Measurements from ENCODE around the gene NFKB1.

Gene NFKB1

DNA sequence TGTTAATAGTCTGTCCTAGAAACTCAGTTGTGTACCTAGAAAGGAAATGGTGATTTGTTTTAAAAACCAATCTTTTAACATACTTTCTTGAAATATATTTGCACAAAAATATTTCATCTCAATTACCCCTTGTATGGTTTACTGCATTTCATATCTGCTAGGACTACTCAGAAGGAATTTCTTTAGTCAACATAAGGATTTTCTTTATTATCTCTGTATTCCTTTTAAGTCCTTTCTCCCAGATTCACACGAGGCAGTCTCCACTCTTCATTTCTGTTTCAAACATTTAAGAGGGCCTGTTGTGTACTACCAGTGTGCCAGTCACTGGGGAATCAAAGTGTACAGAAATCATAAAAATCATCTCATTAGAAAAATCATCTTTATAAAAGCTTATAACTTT is 28.8 kb downstream of the NFKB1 start:
- Histone ChIP-seq H3K4me2 (ENCODE audit: low read length) (peak overlapping the region; percentile 8; the same call in 1 of the 2 replicates), H3K27ac (ENCODE audit: low read length) (no peak overlapping the region), H3K9me3 (ENCODE audit: insufficient read depth, low read length) (no peaks in the 10 kb centered on the region), H3K4me3 (ENCODE audit: low read length) (no peak overlapping the region), H3K36me3 (replicated peaks; ENCODE audit: low read depth, low read length) (peaks cover 47% of the 10 kb centered on the region), H3K79me2 (ENCODE audit: low read length) (peaks cover 96% of the 10 kb centered on the region), H3K27me3 (ENCODE audit: low read depth, low read length) (no peaks in the 10 kb centered on the region), H2AFZ (ENCODE audit: low read depth, low read length) (no peak overlapping the region), H4K20me1 (ENCODE audit: insufficient read depth, low read length) (peaks cover 96% of the 10 kb centered on the region), H3K4me1 (ENCODE audit: low read length) (peaks cover 76% of the 10 kb centered on the region), H3K9ac (ENCODE audit: low read length) (no peak overlapping the region)
- TF ChIP-seq EZH2phosphoT487 (IDR thresholded peaks at IDR 0.05; ENCODE audit: low read depth) = no peak
- TF ChIP-seq, protein P1, sequence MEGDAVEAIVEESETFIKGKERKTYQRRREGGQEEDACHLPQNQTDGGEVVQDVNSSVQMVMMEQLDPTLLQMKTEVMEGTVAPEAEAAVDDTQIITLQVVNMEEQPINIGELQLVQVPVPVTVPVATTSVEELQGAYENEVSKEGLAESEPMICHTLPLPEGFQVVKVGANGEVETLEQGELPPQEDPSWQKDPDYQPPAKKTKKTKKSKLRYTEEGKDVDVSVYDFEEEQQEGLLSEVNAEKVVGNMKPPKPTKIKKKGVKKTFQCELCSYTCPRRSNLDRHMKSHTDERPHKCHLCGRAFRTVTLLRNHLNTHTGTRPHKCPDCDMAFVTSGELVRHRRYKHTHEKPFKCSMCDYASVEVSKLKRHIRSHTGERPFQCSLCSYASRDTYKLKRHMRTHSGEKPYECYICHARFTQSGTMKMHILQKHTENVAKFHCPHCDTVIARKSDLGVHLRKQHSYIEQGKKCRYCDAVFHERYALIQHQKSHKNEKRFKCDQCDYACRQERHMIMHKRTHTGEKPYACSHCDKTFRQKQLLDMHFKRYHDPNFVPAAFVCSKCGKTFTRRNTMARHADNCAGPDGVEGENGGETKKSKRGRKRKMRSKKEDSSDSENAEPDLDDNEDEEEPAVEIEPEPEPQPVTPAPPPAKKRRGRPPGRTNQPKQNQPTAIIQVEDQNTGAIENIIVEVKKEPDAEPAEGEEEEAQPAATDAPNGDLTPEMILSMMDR (IDR thresholded peaks at IDR 0.05; ENCODE audit: low read depth, low read length) = no peak

DNA sequence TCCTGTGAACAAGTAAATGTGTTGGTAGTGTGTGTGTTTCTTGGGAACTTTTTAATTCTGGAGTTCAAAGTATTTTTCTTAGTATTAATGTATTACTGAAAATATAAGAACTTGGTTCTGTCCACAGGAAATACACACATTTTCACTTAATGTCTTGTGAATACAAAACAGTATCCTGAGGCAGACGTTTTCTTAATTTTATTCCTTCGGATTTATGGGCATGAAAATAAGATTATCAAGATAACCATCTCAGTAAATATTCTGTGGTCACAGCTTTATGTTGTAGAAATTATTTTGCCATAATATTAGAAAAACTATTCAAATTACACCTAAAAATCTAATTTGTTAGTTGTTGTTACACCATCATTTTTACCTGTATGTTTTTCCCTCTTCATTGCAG is 29.8 kb downstream of the NFKB1 start:
- TF ChIP-seq EZH2phosphoT487 (IDR thresholded peaks at IDR 0.05; ENCODE audit: low read depth) = no peak
- TF ChIP-seq, protein P1 (IDR thresholded peaks at IDR 0.05; ENCODE audit: low read depth, low read length) = no peak
- Histone ChIP-seq H3K9me3 (ENCODE audit: insufficient read depth, low read length) (no peaks in the 10 kb centered on the region), H3K27me3 (ENCODE audit: low read depth, low read length) (no peaks in the 10 kb centered on the region), H3K4me3 (ENCODE audit: low read length) (no peak overlapping the region), H2AFZ (ENCODE audit: low read depth, low read length) (no peak overlapping the region), H3K9ac (ENCODE audit: low read length) (no peak overlapping the region), H3K79me2 (ENCODE audit: low read length) (peaks cover 96% of the 10 kb centered on the region), H3K4me2 (ENCODE audit: low read length) (no peak overlapping the region), H3K27ac (ENCODE audit: low read length) (no peak overlapping the region), H3K36me3 (replicated peaks; ENCODE audit: low read depth, low read length) (peaks cover 43% of the 10 kb centered on the region), H3K4me1 (ENCODE audit: low read length) (peaks cover 77% of the 10 kb centered on the region), H4K20me1 (ENCODE audit: insufficient read depth, low read length) (peaks cover 96% of the 10 kb centered on the region)

DNA sequence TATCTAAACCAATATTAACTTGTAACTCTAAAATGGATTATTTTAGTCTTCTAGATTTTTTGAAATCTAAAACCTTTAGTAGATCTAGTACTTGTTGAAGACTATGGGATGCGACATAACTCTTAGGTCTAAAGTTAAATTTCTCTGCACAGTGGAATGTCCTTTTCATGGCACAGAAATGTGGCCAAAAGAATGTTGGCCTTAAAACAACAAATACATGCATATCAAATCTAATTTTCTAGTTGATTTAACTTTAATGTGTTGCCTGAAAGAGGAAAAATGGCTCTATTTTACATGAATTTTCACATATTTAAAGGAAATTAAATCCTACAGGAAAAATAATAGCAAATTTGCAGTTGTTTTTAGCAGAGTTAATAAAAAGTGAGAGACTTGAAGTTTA is 30.3 kb downstream of the NFKB1 start:
- H3K9ac ChIP-seq (ENCODE audit: low read length) = no peak overlapping the region
- no peak overlapping the region for H3K27ac ChIP-seq (ENCODE audit: low read length)
- peaks cover 96% of the 10 kb centered on the region for H3K79me2 ChIP-seq (ENCODE audit: low read length)
- no peak overlapping the region for H3K4me2 ChIP-seq (ENCODE audit: low read length)
- peaks cover 77% of the 10 kb centered on the region for H3K4me1 ChIP-seq (ENCODE audit: low read length)
- peaks cover 45% of the 10 kb centered on the region for H3K36me3 ChIP-seq (replicated peaks; ENCODE audit: low read depth, low read length)
- no peaks in the 10 kb centered on the region for H3K9me3 ChIP-seq (ENCODE audit: insufficient read depth, low read length)
- H3K4me3 ChIP-seq (ENCODE audit: low read length) = no peak overlapping the region
- peaks cover 96% of the 10 kb centered on the region for H4K20me1 ChIP-seq (ENCODE audit: insufficient read depth, low read length)
- TF ChIP-seq EZH2phosphoT487 (IDR thresholded peaks at IDR 0.05; ENCODE audit: low read depth) = no peak
- TF ChIP-seq, protein P1 (IDR thresholded peaks at IDR 0.05; ENCODE audit: low read depth, low read length) = no peak
- H2AFZ ChIP-seq (ENCODE audit: low read depth, low read length) = no peak overlapping the region
- no peaks in the 10 kb centered on the region for H3K27me3 ChIP-seq (ENCODE audit: low read depth, low read length)

DNA sequence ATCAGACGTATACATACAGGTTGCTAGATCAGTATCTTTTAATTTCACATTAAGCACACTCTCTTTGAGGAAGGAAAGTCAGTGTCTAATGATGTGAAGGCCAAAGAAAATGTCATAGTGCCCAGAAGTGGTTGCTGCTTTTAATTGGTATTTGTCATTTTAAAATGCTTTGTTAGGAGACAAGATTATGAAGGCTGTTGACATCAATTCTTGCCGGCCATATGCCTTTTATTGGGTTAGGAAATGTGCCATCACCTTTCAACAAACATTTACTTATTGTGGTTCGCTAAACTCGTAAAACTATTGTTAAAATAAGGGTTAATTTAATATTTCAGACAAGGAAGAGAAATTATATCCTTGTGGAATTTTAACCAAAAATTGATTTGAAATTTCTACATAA is 32.2 kb downstream of the NFKB1 start:
- H4K20me1 ChIP-seq (ENCODE audit: insufficient read depth, low read length) = peaks cover 88% of the 10 kb centered on the region
- no peak for TF ChIP-seq EZH2phosphoT487 (IDR thresholded peaks at IDR 0.05; ENCODE audit: low read depth)
- TF ChIP-seq, protein P1 (IDR thresholded peaks at IDR 0.05; ENCODE audit: low read depth, low read length) = no peak
- no peak overlapping the region for H3K4me2 ChIP-seq (ENCODE audit: low read length)
- H3K79me2 ChIP-seq (ENCODE audit: low read length) = peaks cover 93% of the 10 kb centered on the region
- H3K36me3 ChIP-seq (replicated peaks; ENCODE audit: low read depth, low read length) = peaks cover 47% of the 10 kb centered on the region
- no peaks in the 10 kb centered on the region for H3K27me3 ChIP-seq (ENCODE audit: low read depth, low read length)
- no peak overlapping the region for H3K4me3 ChIP-seq (ENCODE audit: low read length)
- H2AFZ ChIP-seq (ENCODE audit: low read depth, low read length) = no peak overlapping the region
- H3K9ac ChIP-seq (ENCODE audit: low read length) = no peak overlapping the region
- H3K27ac ChIP-seq (ENCODE audit: low read length) = no peak overlapping the region
- H3K4me1 ChIP-seq (ENCODE audit: low read length) = peaks cover 62% of the 10 kb centered on the region
- no peaks in the 10 kb centered on the region for H3K9me3 ChIP-seq (ENCODE audit: insufficient read depth, low read length)
